Upper lobe of right lung (tissue), 1 donor: ENCODE data around the gene SHB. TPM values are rescaled to one million over a fixed set of nuclear protein-coding genes. Genes with fewer than 3 reads are reported as not detected.

Experiments used
- ATAC-seq: fragments of 200-7000 bp; cut with Tn5 transposase; one replicate; pipeline ENCODE4 v1.9.1; 2020; ENCODE audit warnings: mild to moderate bottlenecking, moderate library complexity
- DNase-seq: peaks from one replicate; pipeline ENCODE4 v3.0.0-alpha.2; 2020
- H3K27ac ChIP-seq: fragments of 200-600 bp; one replicate; pipeline ENCODE4 v1.8.0; 2022
- H3K27me3 ChIP-seq: fragments of 200-600 bp; one replicate; pipeline ENCODE4 v1.8.0; 2022; ENCODE audit warnings: mild to moderate bottlenecking
- H3K36me3 ChIP-seq: fragments of 200-600 bp; one replicate; pipeline ENCODE4 v1.8.0; 2022
- H3K4me1 ChIP-seq: fragments of 200-600 bp; one replicate; pipeline ENCODE4 v1.8.0; 2022
- H3K4me3 ChIP-seq: fragments of 200-600 bp; one replicate; pipeline ENCODE4 v1.8.0; 2022; ENCODE audit warnings: mild to moderate bottlenecking
- H3K9me3 ChIP-seq: fragments of 200-600 bp; one replicate; pipeline ENCODE4 v1.8.0; 2022
- CTCF ChIP-seq: fragments of 200-600 bp; IDR thresholded peaks from one replicate; pipeline ENCODE4 v1.8.0; 2022; ENCODE audit warnings: antibody characterized with exemption
- intact Hi-C: fragments of 100-400 bp; cut with DNase I; formaldehyde crosslinking; loops from one replicate; pipeline ENCODE4 v1.11.0; 2022
- total RNA-seq: library from RNA; stranded (reverse); fragmentation: NEBNext Ultra II Directional; extraction: Animal tissue kit (Norgen Biotek cat#: 25700); gene quantifications from one replicate; pipeline ENCODE4 v1.2.1, GENCODE V29; 2021
- donor health status: DM: no; HTN: yes; CAD: no; lungs with severe emphysema.

SHB gene
- total RNA-seq, 1 donor from 2014 or later = 33.4 TPM

- peak; percentile 63 for DNase-seq
- no peak overlapping the region for H3K4me3 ChIP-seq
- peaks cover 26% of the 10 kb centered on the region for H3K4me1 ChIP-seq
- ATAC-seq = no peak
- TF ChIP-seq CTCF = no peak
- no peaks in the 10 kb centered on the region for H3K9me3 ChIP-seq
- peaks cover 4% of the 10 kb centered on the region for H3K36me3 ChIP-seq
- no peaks in the 10 kb centered on the region for H3K27me3 ChIP-seq
- intact Hi-C loops = no loop called here
- H3K27ac ChIP-seq = no peak overlapping the region
These were observed 144.0 kb downstream of the SHB start for GRCh38 chr9:37925006-37925405.

- Histone ChIP-seq H3K27ac (no peak overlapping the region), H3K27me3 (no peaks in the 10 kb centered on the region), H3K4me1 (peaks cover 22% of the 10 kb centered on the region), H3K4me3 (no peak overlapping the region), H3K9me3 (no peaks in the 10 kb centered on the region), H3K36me3 (peaks cover 4% of the 10 kb centered on the region)
- no peak for TF ChIP-seq CTCF
- ATAC-seq = no peak
- intact Hi-C loops = no loop called here
- DNase-seq = no peak
These were observed 144.5 kb downstream of the SHB start for GRCh38 chr9:37924538-37924937.

- ATAC-seq (no peak), DNase-seq (peak; percentile 51)
- Histone ChIP-seq H3K9me3 (no peaks in the 10 kb centered on the region), H3K4me1 (peaks cover 21% of the 10 kb centered on the region), H3K27me3 (no peaks in the 10 kb centered on the region), H3K4me3 (no peak overlapping the region), H3K27ac (no peak overlapping the region), H3K36me3 (no peaks in the 10 kb centered on the region)
- intact Hi-C loops = no loop called here
- no peak for TF ChIP-seq CTCF
These were observed 145.1 kb downstream of the SHB start for GRCh38 chr9:37923796-37924427.

- H3K36me3 ChIP-seq = no peaks in the 10 kb centered on the region
- H3K27me3 ChIP-seq = no peaks in the 10 kb centered on the region
- DNase-seq = peak; percentile 45
- intact Hi-C loops = no loop called here
- no peak for ATAC-seq
- no peaks in the 10 kb centered on the region for H3K9me3 ChIP-seq
- TF ChIP-seq CTCF = no peak
- H3K4me1 ChIP-seq = peaks cover 19% of the 10 kb centered on the region
- no peak overlapping the region for H3K27ac ChIP-seq
- no peak overlapping the region for H3K4me3 ChIP-seq
These were observed 145.8 kb downstream of the SHB start for GRCh38 chr9:37923118-37923795.

GRCh38 chr9:37922363-37923117 is 146.5 kb downstream of the SHB start:
- H3K27me3 ChIP-seq = no peaks in the 10 kb centered on the region
- intact Hi-C loops = no loop called here
- no peaks in the 10 kb centered on the region for H3K36me3 ChIP-seq
- H3K27ac ChIP-seq = no peak overlapping the region
- H3K4me1 ChIP-seq = peaks cover 17% of the 10 kb centered on the region
- TF ChIP-seq CTCF = no peak
- DNase-seq = peak; percentile 61
- no peak overlapping the region for H3K4me3 ChIP-seq
- peak; percentile 8 for ATAC-seq
- H3K9me3 ChIP-seq = no peaks in the 10 kb centered on the region
